ENCODE measurements around the gene TDRKH. TPM values are rescaled to one million over a fixed set of nuclear protein-coding genes. Genes with fewer than 3 reads are reported as not detected.

The TDRKH gene
- total and polyA plus RNA-seq, 2 of the 13 experiments (the other 11 are each of a cell fraction or from before 2014, with no cell fraction given), result 3.9 to 5.4 TPM

DNA sequence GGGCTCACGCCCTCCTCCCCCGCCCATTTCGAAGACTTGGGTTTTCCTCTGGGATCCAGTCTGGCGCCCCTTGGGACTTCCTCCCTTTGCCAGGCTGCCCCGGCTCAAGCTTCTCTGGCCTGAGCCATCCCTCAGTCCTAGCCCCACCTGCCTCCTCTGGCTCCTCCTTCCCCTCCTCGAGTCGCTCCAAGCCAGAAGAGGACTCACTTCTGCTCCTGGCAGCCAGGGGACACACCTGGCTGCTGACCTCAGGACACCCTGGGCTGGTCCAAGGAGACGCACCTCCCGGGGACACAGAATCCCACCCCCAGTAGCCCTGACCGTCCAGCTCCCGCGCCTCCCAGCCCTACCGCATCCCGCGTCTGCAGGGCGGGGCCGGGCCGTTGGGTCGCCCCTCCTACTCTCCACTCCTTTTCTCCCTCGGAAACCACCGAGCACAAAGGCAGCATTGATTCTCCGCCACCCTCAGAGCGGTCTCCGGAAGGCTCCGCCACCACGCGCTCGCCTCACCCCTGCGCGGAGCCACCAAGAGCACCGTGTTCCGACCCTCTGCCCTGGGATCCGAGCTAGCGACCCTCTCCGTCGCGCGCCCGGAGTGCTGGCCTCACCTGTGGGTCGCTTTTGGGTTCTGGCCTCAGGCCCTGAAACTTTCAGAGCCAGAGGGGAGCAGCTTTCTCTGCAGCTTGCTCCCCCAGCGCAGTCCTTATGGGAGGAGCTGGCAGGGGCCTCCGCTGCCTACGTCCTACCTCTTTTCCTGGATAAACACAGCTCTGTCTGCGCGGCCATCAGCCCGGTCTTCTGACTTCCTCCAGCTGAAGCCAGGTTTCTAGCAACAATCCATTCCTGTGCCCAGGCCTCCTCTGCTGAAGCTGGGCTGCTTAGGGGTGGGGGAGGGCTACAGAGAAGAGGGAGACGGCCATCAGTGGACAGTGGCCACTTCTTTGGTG is 49.4 kb upstream of the TDRKH start, which contains the start of gene C2CD4D (continued):
- TF ChIP-seq, protein P1, sequence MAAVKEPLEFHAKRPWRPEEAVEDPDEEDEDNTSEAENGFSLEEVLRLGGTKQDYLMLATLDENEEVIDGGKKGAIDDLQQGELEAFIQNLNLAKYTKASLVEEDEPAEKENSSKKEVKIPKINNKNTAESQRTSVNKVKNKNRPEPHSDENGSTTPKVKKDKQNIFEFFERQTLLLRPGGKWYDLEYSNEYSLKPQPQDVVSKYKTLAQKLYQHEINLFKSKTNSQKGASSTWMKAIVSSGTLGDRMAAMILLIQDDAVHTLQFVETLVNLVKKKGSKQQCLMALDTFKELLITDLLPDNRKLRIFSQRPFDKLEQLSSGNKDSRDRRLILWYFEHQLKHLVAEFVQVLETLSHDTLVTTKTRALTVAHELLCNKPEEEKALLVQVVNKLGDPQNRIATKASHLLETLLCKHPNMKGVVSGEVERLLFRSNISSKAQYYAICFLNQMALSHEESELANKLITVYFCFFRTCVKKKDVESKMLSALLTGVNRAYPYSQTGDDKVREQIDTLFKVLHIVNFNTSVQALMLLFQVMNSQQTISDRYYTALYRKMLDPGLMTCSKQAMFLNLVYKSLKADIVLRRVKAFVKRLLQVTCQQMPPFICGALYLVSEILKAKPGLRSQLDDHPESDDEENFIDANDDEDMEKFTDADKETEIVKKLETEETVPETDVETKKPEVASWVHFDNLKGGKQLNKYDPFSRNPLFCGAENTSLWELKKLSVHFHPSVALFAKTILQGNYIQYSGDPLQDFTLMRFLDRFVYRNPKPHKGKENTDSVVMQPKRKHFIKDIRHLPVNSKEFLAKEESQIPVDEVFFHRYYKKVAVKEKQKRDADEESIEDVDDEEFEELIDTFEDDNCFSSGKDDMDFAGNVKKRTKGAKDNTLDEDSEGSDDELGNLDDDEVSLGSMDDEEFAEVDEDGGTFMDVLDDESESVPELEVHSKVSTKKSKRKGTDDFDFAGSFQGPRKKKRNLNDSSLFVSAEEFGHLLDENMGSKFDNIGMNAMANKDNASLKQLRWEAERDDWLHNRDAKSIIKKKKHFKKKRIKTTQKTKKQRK (IDR thresholded peaks at IDR 0.05; ENCODE audit: low read length), result no peak
- TF ChIP-seq TGIF2 (CRISPR knock-in tag; IDR thresholded peaks at IDR 0.05) (no peak), ATM (IDR thresholded peaks at IDR 0.05; ENCODE audit: borderline replicate concordance) (no peak), ZBTB7B (CRISPR knock-in tag; IDR thresholded peaks at IDR 0.05) (no peak), RARA (CRISPR knock-in tag; IDR thresholded peaks at IDR 0.05) (0 out of 2 replicates have a peak, but pooled peaks have one; percentile 10), ZNF333 (CRISPR knock-in tag; IDR thresholded peaks at IDR 0.05; ENCODE audit: borderline replicate concordance) (no peak), ZNF225 (CRISPR knock-in tag; IDR thresholded peaks at IDR 0.05) (0 out of 2 replicates have a peak, but pooled peaks have one; percentile 18), ZNF775 (CRISPR knock-in tag; IDR thresholded peaks at IDR 0.05; ENCODE audit: borderline replicate concordance) (no peak), TRIM22 (IDR thresholded peaks at IDR 0.05) (no peak), YEATS4 (CRISPR knock-in tag; IDR thresholded peaks at IDR 0.05; ENCODE audit: borderline replicate concordance) (no peak), ZFYVE20 (CRISPR knock-in tag; IDR thresholded peaks at IDR 0.05; ENCODE audit: borderline replicate concordance, low read depth) (no peak), EHMT2 (IDR thresholded peaks at IDR 0.05; ENCODE audit: borderline replicate concordance, low read depth, low read length) (no peak), ELF3 (CRISPR knock-in tag; IDR thresholded peaks at IDR 0.05) (no peak), CREM (IDR thresholded peaks at IDR 0.05) (no peak), CREM (CRISPR knock-in tag; IDR thresholded peaks at IDR 0.05) (no peak), ZNF160 (CRISPR knock-in tag; IDR thresholded peaks at IDR 0.05) (no peak), HNRNPUL1 (IDR thresholded peaks at IDR 0.05; ENCODE audit: low read depth, low read length) (no peak), ZNF264 (CRISPR knock-in tag; IDR thresholded peaks at IDR 0.05) (no peak)
- TF ChIP-seq, protein P2, sequence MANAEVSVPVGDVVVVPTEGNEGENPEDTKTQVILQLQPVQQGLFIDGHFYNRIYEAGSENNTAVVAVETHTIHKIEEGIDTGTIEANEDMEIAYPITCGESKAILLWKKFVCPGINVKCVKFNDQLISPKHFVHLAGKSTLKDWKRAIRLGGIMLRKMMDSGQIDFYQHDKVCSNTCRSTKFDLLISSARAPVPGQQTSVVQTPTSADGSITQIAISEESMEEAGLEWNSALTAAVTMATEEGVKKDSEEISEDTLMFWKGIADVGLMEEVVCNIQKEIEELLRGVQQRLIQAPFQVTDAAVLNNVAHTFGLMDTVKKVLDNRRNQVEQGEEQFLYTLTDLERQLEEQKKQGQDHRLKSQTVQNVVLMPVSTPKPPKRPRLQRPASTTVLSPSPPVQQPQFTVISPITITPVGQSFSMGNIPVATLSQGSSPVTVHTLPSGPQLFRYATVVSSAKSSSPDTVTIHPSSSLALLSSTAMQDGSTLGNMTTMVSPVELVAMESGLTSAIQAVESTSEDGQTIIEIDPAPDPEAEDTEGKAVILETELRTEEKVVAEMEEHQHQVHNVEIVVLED (CRISPR knock-in tag; IDR thresholded peaks at IDR 0.05; ENCODE audit: borderline replicate concordance), result no peak
- TF ChIP-seq, protein P3, sequence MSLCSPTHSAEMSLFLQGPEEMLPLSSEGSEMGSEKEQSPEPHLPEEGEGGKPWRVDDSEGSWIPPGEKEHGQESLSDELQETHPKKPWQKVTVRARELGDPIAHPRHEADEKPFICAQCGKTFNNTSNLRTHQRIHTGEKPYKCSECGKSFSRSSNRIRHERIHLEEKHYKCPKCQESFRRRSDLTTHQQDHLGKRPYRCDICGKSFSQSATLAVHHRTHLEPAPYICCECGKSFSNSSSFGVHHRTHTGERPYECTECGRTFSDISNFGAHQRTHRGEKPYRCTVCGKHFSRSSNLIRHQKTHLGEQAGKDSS (CRISPR knock-in tag; IDR thresholded peaks at IDR 0.05; ENCODE audit: borderline replicate concordance, low read depth), result no peak
- TF ChIP-seq, protein P4, sequence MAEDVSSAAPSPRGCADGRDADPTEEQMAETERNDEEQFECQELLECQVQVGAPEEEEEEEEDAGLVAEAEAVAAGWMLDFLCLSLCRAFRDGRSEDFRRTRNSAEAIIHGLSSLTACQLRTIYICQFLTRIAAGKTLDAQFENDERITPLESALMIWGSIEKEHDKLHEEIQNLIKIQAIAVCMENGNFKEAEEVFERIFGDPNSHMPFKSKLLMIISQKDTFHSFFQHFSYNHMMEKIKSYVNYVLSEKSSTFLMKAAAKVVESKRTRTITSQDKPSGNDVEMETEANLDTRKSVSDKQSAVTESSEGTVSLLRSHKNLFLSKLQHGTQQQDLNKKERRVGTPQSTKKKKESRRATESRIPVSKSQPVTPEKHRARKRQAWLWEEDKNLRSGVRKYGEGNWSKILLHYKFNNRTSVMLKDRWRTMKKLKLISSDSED (CRISPR knock-in tag; IDR thresholded peaks at IDR 0.05), result no peak
